Measurements from ENCODE around the gene GATB. TPM values are rescaled to one million over a fixed set of nuclear protein-coding genes. Genes with fewer than 3 reads are reported as not detected.

GATB gene
- total and polyA plus RNA-seq, 2 donors (not counting 3 experiments of a cell fraction or from before 2014, with no cell fraction given): 14.4 to 17.7 TPM

DNA sequence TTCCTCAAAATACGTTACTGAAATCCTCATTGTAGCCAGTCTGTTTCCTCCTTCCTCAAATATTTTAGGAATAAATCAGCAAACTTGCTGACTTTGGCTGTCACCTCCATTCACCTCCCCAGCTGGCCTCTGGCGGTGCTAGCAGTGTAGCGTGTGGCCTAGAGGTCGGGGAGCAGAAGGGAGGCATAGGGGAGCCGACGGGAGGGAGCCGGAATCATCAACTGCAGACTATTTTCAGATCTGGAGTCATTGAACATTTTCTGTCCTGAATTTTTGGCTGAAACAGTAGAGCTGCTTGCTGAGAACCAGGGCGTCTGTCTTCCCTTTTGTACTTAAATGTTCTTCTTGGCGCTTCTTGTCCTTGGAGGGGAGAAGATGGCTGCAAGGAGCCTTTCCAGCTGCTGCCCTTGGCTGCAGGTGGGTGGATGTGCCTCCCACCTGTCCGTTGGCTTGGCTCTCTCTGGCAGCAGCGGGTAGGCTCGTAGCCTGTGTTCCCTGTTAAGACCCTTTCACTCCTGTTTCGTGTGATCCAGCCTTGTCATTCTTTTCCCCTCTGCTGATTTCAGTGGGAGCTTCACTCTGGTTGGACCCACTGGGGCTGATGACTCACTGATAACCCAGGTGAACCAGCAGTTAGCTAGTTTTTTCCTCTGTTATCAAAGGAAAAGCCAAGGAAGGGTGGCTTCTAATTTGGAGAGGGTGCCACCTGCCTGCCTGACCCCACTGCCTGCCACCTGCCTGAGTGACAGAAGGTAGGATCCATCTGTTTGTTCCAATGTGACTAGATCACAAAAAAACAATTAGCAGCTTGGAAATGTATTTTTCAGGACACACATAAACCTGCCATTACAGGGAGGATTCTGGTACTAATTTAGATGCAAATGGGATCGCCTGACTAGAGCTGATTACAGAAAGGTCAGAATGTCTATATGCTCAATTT, 135.9 kb downstream of the GATB start:
- Histone ChIP-seq H3K27ac (ENCODE audit: insufficient read depth, low read depth, low read length) (no peak overlapping the region), H2AFZ (ENCODE audit: low read depth, low read length) (no peak overlapping the region), H3K4me1 (ENCODE audit: control insufficient read depth, extremely low read depth, insufficient read depth, low read length) (peaks cover 3% of the 10 kb centered on the region), H4K20me1 (replicated peaks; ENCODE audit: control insufficient read depth, extremely low read depth, insufficient read depth, low read length) (no peaks in the 10 kb centered on the region), H3K36me3 (ENCODE audit: control insufficient read depth in 2 of 2, extremely low read depth in 1 of 2, insufficient read depth in 2 of 2, low read length in 2 of 2) (no peaks in the 10 kb centered on the region), H3K27me3 (ENCODE audit: control insufficient read depth in 2 of 2, insufficient read depth in 2 of 2, low read length in 2 of 2) (peaks cover 9 to 11% of the 10 kb centered on the region in 2 experiments), H3K79me2 (ENCODE audit: control insufficient read depth, insufficient read depth, low read length) (no peaks in the 10 kb centered on the region), H3K9me3 (replicated peaks; ENCODE audit: control insufficient read depth, insufficient read depth, low read length) (no peaks in the 10 kb centered on the region), H3K4me3 (replicated peaks in 1 of 3; ENCODE audit: insufficient read depth in 1 of 3, low read depth in 1 of 3, low read length in 3 of 3) (no peak overlapping the region), H3K4me2 (ENCODE audit: insufficient read depth, low read length) (no peak overlapping the region), H3K9ac (replicated peaks; ENCODE audit: extremely low read depth, insufficient read depth, low read length) (no peak overlapping the region), H3K9me1 (replicated peaks; ENCODE audit: control insufficient read depth, extremely low read depth, insufficient read depth, low read length) (no peaks in the 10 kb centered on the region)
- intact Hi-C loops (cut with micrococcal nuclease) (no loop called here), dilution Hi-C loops (cut with MboI; ENCODE audit: extremely low pct_ligation_motif_present, low sequenced_read_pairs) (no loop called here)
- no peak for TF ChIP-seq CTCF (IDR thresholded peaks at IDR 0.05; ENCODE audit: extremely low read depth in 1 of 2, insufficient read depth in 1 of 2, low read depth in 1 of 2, low read length in 2 of 2)
- TF ChIP-seq EZH2 (IDR thresholded peaks at IDR 0.05; ENCODE audit: borderline replicate concordance, low read depth, low read length, severe bottlenecking): no peak
- no peak for TF ChIP-seq POLR2A (IDR thresholded peaks at IDR 0.05; ENCODE audit: low read depth, low read length)
- no peak for TF ChIP-seq POLR2AphosphoS5 (IDR thresholded peaks at IDR 0.05; ENCODE audit: insufficient read depth, low read depth, low read length)
- TF ChIP-seq FOS (IDR thresholded peaks at IDR 0.05; ENCODE audit: borderline replicate concordance, insufficient read depth, low read length): no peak
- no peak for TF ChIP-seq MYC (IDR thresholded peaks at IDR 0.05; ENCODE audit: low read depth, low read length)
- TF ChIP-seq JUN (IDR thresholded peaks at IDR 0.05; ENCODE audit: borderline replicate concordance, insufficient read depth, insufficient read length, low read depth): no peak
- no peak for TF ChIP-seq GATA2 (IDR thresholded peaks at IDR 0.05; ENCODE audit: insufficient read depth, insufficient read length, low read depth, low read length)
- TF ChIP-seq, protein P1, sequence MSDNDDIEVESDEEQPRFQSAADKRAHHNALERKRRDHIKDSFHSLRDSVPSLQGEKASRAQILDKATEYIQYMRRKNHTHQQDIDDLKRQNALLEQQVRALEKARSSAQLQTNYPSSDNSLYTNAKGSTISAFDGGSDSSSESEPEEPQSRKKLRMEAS (IDR thresholded peaks at IDR 0.05; ENCODE audit: insufficient read depth, insufficient read length): no peak
- no TSS peak for BruUV-seq (replicated peaks)
- FAIRE-seq: no peak
- POLR2A ChIA-PET: no interaction called here
- CTCF ChIA-PET: interaction anchor here (1.7 kb wide), 1 partner anchor 13 kb away, joined by 3 read pairs; no protein-coding TSS in a partner anchor
- DNase-seq (ENCODE audit: low read depth, low spot score): no peak
